PFSK-1 (cell line): Measurements from ENCODE around the gene DGKB.

ENCODE experiments used
- POLR2AphosphoS5 ChIP-seq: IDR thresholded peaks from 2 replicates; pipeline ENCODE4 v1.6.1; 2012; ENCODE audit warnings: low read depth, mild to moderate bottlenecking, control low read depth, low read length, moderate library complexity
- SIN3A ChIP-seq: IDR thresholded peaks from 2 replicates; pipeline ENCODE4 v1.6.1; 2012; ENCODE audit warnings: mild to moderate bottlenecking, low read length, moderate library complexity, borderline replicate concordance; ENCODE audit not compliant: insufficient read depth
- TAF1 ChIP-seq: IDR thresholded peaks from 2 replicates; pipeline ENCODE4 v1.6.1; 2012; ENCODE audit warnings: low read length, control low read depth, borderline replicate concordance; ENCODE audit not compliant: insufficient read depth

GRCh38 chr7:14288701-14289100 is 613.9 kb downstream of the DGKB start:
- TF ChIP-seq SIN3A (no peak), TAF1 (no peak), POLR2AphosphoS5 (no peak)
